Stimulated activated CD4-positive, alpha-beta T cell treated with anti-CD3 and anti-CD28 coated beads, Interleukin-12 subunit alpha, Interleukin-12 subunit beta, amount 100 ng/mL, for 4 hours (primary cell): ENCODE data around the gene INTS3.

Experiments used
- DNase-seq: peaks from one replicate; pipeline ENCODE4 v3.0.0-alpha.2; 2020

Gene INTS3

GRCh38 chr1:153727463-153728304 is at the start of gene INTS3:
Gene INTS3, plus strand, starts transcription at chr1:153728050. Its CDS starts 585 bp downstream, at chr1:153728635.
- DNase-seq: peak; percentile 96

GRCh38 chr1:153678519-153679336 is 49.1 kb upstream of the INTS3 start, which contains the start of gene NPR1:
Gene NPR1, plus strand, starts transcription at chr1:153678688. Its CDS starts 421 bp downstream, at chr1:153679109.
- peak; percentile 29 for DNase-seq

GRCh38 chr1:153679337-153680119 is 48.3 kb upstream of the INTS3 start:
- DNase-seq: peak; percentile 23

- no peak for DNase-seq
Measured at GRCh38 chr1:153680120-153680403, 47.8 kb upstream of the INTS3 start.

- DNase-seq: no peak
Measured at GRCh38 chr1:153682730-153683129, 45.1 kb upstream of the INTS3 start.

GRCh38 chr1:153683854-153684253 is 44.0 kb upstream of the INTS3 start:
- no peak for DNase-seq

GRCh38 chr1:153684892-153685291 is 43.0 kb upstream of the INTS3 start:
- no peak for DNase-seq

- no peak for DNase-seq
Measured at GRCh38 chr1:153685544-153686340, 42.1 kb upstream of the INTS3 start.

GRCh38 chr1:153687346-153688125 is 40.3 kb upstream of the INTS3 start:
- DNase-seq: no peak

GRCh38 chr1:153688276-153688675 is 39.6 kb upstream of the INTS3 start:
- DNase-seq: no peak

- no peak for DNase-seq
Measured at GRCh38 chr1:153688736-153689328, 39.0 kb upstream of the INTS3 start.

GRCh38 chr1:153693466-153693865 is 34.4 kb upstream of the INTS3 start:
- DNase-seq: no peak

- no peak for DNase-seq
Measured at GRCh38 chr1:153696741-153697140, 31.1 kb upstream of the INTS3 start.

GRCh38 chr1:153697191-153698019 is 30.4 kb upstream of the INTS3 start:
- no peak for DNase-seq

GRCh38 chr1:153698020-153698922 is 29.6 kb upstream of the INTS3 start:
- DNase-seq: no peak

GRCh38 chr1:153698923-153699714 is 28.7 kb upstream of the INTS3 start:
- DNase-seq: no peak

- no peak for DNase-seq
Measured at GRCh38 chr1:153699768-153700167, 28.1 kb upstream of the INTS3 start.

- no peak for DNase-seq
Measured at GRCh38 chr1:153705484-153705883, 22.4 kb upstream of the INTS3 start.
